ENCODE data around the gene FBXL15. TPM values are rescaled to one million over a fixed set of nuclear protein-coding genes. Genes with fewer than 3 reads are reported as not detected.
A peak's percentile ranks its signal among the peaks of the same experiment; 100 is the strongest.

FBXL15 gene
- total RNA-seq, 2 experiments from 2014 or later, result 11.7 to 16.3 TPM

DNA sequence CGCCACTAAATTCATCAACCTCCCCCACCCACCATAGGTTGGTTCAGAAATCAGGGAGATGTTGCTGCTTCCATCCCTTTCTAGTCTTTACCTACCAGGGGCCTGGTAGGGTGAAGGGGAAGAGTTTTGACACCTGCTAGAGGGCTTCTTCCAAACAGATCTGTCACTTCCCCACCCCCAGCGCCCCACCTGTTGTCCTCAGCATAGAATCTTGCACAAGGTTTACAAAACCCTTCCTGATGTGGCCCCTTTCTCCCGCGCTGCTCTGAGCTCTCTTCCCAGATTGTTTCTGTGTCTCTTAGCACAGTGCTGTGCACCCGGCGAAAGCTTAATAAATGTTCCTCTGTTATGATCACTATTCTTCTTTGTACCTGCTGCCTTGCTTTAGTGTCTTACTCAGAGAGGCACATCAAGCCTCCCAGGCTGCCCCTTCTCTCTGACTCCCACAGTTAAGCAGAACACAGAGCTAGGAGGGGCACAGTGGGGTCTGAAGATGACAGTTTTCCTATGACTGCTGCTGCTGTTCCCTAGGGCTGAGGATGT lies 41.9 kb downstream of the FBXL15 start:
- DNase-seq (no peak), ATAC-seq (ENCODE audit: low read depth) (no peak)
- POLR2A ChIA-PET, result interaction anchor here (0.8 to 3.7 kb wide), 7 partner anchors 9 to 78 kb away, joined by 3 to 62 read pairs (median 3); partner anchors contain the start of genes C10orf95 and NFKB2
- no peak overlapping the region for H3K27ac Mint-ChIP-seq
- H3K36me3 Mint-ChIP-seq, result peaks cover 2% of the 10 kb centered on the region
- peak overlapping the region; percentile 96 for H3K4me3 Mint-ChIP-seq
- H3K27me3 Mint-ChIP-seq, result no peaks in the 10 kb centered on the region
- H3K4me1 Mint-ChIP-seq, result peaks cover 27% of the 10 kb centered on the region
- H3K9me3 Mint-ChIP-seq, result no peaks in the 10 kb centered on the region

- Mint-ChIP-seq H3K4me3 (no peak overlapping the region), H3K27me3 (no peaks in the 10 kb centered on the region), H3K27ac (no peak overlapping the region), H3K4me1 (peaks cover 26% of the 10 kb centered on the region), H3K36me3 (no peaks in the 10 kb centered on the region), H3K9me3 (no peaks in the 10 kb centered on the region)
- DNase-seq (no peak), ATAC-seq (ENCODE audit: low read depth) (no peak)
- POLR2A ChIA-PET, result interaction anchor here (1.2 kb wide), 1 partner anchor 70 kb away, joined by 3 read pairs; no protein-coding TSS in a partner anchor
Observed at GRCh38 chr10:102463983-102464382, 43.3 kb downstream of the FBXL15 start.

GRCh38 chr10:102465466-102465865 lies 44.8 kb downstream of the FBXL15 start:
- peaks cover 2% of the 10 kb centered on the region for H3K36me3 Mint-ChIP-seq
- POLR2A ChIA-PET, result interaction anchor here (0.7 kb wide), 1 partner anchor 15 kb away, joined by 3 read pairs; no protein-coding TSS in a partner anchor
- ATAC-seq (ENCODE audit: low read depth) (no peak), DNase-seq (no peak)
- no peaks in the 10 kb centered on the region for H3K9me3 Mint-ChIP-seq
- no peak overlapping the region for H3K27ac Mint-ChIP-seq
- no peaks in the 10 kb centered on the region for H3K27me3 Mint-ChIP-seq
- peaks cover 29% of the 10 kb centered on the region for H3K4me1 Mint-ChIP-seq
- H3K4me3 Mint-ChIP-seq, result no peak overlapping the region

DNA sequence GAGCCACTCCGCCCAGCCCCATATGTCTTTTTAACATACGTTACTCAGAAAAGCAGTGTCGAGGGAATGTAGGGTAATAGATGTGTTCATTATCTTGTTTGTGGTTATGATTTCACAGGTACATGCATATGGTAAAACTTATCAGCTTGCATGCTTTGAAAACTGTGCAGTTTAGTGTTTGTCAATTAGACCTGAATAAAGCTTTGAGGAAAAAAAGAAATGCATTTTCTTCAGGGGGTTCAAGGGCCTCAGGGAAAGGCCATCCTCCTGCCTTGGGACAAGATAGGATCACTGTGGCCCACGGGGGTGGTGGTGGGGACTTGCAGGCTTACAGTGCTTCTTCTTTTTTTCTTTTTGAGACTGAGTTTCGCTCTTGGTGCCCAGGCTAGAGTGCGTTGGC lies 46.7 kb downstream of the FBXL15 start:
- Mint-ChIP-seq H3K4me3 (no peak overlapping the region), H3K36me3 (peaks cover 2% of the 10 kb centered on the region), H3K27me3 (no peaks in the 10 kb centered on the region), H3K27ac (no peak overlapping the region), H3K4me1 (peaks cover 13% of the 10 kb centered on the region), H3K9me3 (no peaks in the 10 kb centered on the region)
- POLR2A ChIA-PET, result no interaction called here
- DNase-seq, result no peak
- no peak for ATAC-seq (ENCODE audit: low read depth)

DNA sequence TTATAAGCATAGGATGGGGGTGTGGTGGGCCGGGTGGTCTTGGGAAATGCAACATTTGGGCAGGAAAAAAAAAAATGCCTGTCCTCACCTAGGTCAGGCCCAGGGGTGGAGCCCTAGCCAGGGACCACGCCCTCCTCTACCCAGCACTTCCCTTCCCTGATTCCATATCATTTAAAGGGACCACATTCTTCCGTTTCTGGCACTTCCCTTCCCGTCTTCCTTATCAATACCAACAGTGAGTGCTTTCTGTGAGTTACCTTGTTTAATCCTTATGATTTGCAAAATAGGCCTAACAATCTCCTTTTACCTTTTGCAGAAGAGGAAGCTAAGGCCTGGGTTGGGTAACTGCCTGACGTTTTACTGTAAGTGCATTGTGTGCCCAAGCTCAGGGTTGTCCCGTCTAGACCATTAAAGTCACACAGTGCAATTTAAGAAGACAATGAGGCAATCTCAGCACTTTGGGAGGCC lies 47.4 kb downstream of the FBXL15 start:
- POLR2A ChIA-PET, result no interaction called here

DNA sequence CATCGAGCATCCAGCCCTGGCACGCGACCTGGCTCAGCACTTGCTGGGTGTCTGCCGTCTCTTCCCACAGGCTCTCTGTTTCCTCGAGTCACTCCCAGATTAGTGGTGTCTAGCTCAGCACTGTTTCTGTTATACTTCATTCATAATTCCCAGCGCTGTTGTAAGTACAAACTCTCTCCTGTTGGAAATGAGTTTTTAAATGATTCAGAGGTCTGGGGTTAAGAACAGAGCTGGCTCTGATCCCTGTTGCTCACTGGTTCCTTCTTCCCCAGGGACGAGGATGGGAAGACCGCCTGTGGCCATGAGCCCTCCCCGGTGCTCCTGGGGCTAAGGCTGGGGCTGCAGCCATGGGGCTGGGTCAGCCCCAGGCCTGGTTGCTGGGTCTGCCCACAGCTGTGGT lies 48.0 kb downstream of the FBXL15 start:
- POLR2A ChIA-PET, result no interaction called here
- Mint-ChIP-seq H3K27ac (no peak overlapping the region), H3K4me1 (peaks cover 17% of the 10 kb centered on the region), H3K9me3 (no peaks in the 10 kb centered on the region), H3K4me3 (no peak overlapping the region), H3K36me3 (peaks cover 5% of the 10 kb centered on the region), H3K27me3 (no peaks in the 10 kb centered on the region)
- ATAC-seq (ENCODE audit: low read depth) (no peak), DNase-seq (no peak)

More for the DNA sequence above, 47.4 kb downstream of the FBXL15 start:
- no peak overlapping the region for H3K4me3 Mint-ChIP-seq
- H3K9me3 Mint-ChIP-seq, result no peaks in the 10 kb centered on the region
- peaks cover 10% of the 10 kb centered on the region for H3K4me1 Mint-ChIP-seq
- H3K27ac Mint-ChIP-seq, result no peak overlapping the region
- no peaks in the 10 kb centered on the region for H3K27me3 Mint-ChIP-seq
- ATAC-seq (ENCODE audit: low read depth) (no peak), DNase-seq (no peak)
- H3K36me3 Mint-ChIP-seq, result peaks cover 5% of the 10 kb centered on the region

DNA sequence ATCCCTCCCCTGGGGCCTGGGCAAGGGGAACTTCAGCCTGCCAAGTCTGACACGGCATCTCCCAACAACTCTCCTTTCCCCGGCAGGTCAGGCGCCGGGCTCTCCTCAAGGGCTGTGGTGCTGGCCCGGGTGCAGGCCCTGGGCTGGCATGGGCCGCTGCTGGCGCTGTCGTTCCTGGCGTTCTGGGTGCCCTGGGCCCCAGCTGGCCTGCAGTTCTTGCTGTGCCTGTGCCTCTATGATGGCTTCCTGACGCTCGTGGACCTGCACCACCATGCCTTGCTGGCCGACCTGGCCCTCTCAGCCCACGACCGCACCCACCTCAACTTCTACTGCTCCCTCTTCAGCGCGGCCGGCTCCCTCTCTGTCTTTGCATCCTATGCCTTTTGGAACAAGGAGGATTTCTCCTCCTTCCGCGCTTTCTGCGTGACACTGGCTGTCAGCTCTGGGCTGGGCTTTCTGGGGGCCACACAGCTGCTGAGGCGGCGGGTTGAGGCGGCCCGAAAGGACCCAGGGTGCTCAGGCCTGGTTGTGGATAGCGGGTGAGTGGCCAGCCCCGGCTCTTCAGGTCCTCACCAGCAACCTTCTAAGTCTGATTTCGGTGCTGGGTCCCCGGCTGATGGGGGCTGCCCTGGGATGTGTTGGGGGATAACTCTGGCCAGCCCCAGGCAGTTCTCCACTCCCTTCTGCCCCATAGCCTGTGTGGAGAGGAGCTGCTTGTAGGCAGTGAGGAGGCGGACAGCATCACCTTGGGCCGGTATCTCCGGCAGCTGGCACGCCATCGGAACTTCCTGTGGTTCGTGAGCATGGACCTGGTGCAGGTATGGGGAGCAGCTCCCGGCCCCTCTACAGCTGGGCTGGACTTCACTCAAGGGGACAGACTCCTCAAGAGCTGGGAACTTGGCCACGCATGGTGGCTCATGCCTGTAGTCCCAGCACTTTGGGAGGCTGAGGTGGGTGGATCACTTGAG lies 50.2 kb downstream of the FBXL15 start:
- Mint-ChIP-seq H3K36me3 (peaks cover 8% of the 10 kb centered on the region), H3K9me3 (no peaks in the 10 kb centered on the region), H3K4me1 (peaks cover 20% of the 10 kb centered on the region), H3K4me3 (no peak overlapping the region), H3K27ac (no peak overlapping the region), H3K27me3 (no peaks in the 10 kb centered on the region)
- no peak for ATAC-seq (ENCODE audit: low read depth)
- POLR2A ChIA-PET, result interaction anchor here (1.0 to 1.6 kb wide), 4 partner anchors 8 to 76 kb away, joined by 3 to 4 read pairs (median 3); partner anchors contain the start of gene C10orf95
- DNase-seq, result no peak

Small RNAs within 50 kb of the gene (microRNA-seq; reads per million reads assigned to microRNA genes)
- 15,692 reads per million, percentile 96 among the genes with 10 or more reads in this experiment for gene MIR146B

Other genes starting within 250 kb of the FBXL15 start
- gene ELOVL3, start 194.5 kb upstream of the FBXL15 start, total RNA-seq, result under 1 TPM in 1 of 2 experiments, not detected in 1; 0.22 TPM
- gene PITX3, start 179.3 kb upstream of the FBXL15 start, total RNA-seq, result not detected
- gene GBF1, start 175.3 kb upstream of the FBXL15 start, total RNA-seq, result 10 to 100 TPM; 40.1 to 40.6 TPM
- gene NFKB2, start 25.1 kb upstream of the FBXL15 start, total RNA-seq, result 100 to 1,000 TPM; 103 to 104 TPM
- gene PSD, start 2.1 kb upstream of the FBXL15 start, total RNA-seq, result 1 to 10 TPM; 3.6 to 4.3 TPM
- 10 to 100 TPM; 68.6 to 70.3 TPM for gene CUEDC2, start 11.7 kb downstream of the FBXL15 start, total RNA-seq
- under 1 TPM; 0.28 to 0.54 TPM for gene C10orf95, start 30.7 kb downstream of the FBXL15 start, total RNA-seq
- gene ACTR1A, start 81.9 kb downstream of the FBXL15 start, total RNA-seq, result 10 to 100 TPM; 64.8 to 67.6 TPM
- gene SUFU, start 83.1 kb downstream of the FBXL15 start, total RNA-seq, result 10 to 100 TPM; 13.1 to 13.4 TPM
- gene TRIM8, start 223.6 kb downstream of the FBXL15 start, total RNA-seq, result 10 to 100 TPM; 54.7 to 55.1 TPM